Right lobe of liver (tissue), 6 donors: ENCODE data around the gene PHAF1. TPM values are rescaled to one million over a fixed set of nuclear protein-coding genes. Genes with fewer than 3 reads are reported as not detected.

Experiments
- ATAC-seq, 4 donors: fragments of 200-7000 bp; cut with Tn5 transposase; one replicate each; pipeline ENCODE4 v1.9.1; 2020; ENCODE audit warnings: mild to moderate bottlenecking in 4 of 4, moderate library complexity in 4 of 4
- DNase-seq, 3 donors: peaks; one replicate each; pipeline ENCODE4 v3.0.0-alpha.2; 2020
- H3K27ac ChIP-seq, 3 donors: fragments of 200-600 bp; one replicate each; pipeline ENCODE4 v1.8.0; 2022
- H3K27me3 ChIP-seq, 2 donors: fragments of 200-600 bp; one replicate each; pipeline ENCODE4 v1.8.0; 2022
- H3K36me3 ChIP-seq, 4 donors: fragments of 200-600 bp; sonication (generic) in 1 of 4; one replicate each; pipeline versions ENCODE4 v1.5.1 to v1.8.0; 2017 to 2022; ENCODE audit warnings: control low read depth in 1 of 4
- H3K4me1 ChIP-seq, 4 donors: fragments of 200-600 bp; sonication (generic) in 1 of 4; one replicate each; pipeline versions ENCODE4 v1.5.1 to v1.8.0; 2017 to 2022; ENCODE audit warnings: control low read depth in 1 of 4
- H3K4me3 ChIP-seq, 3 donors: fragments of 200-600 bp; one replicate each; pipeline ENCODE4 v1.8.0; 2022
- H3K9me3 ChIP-seq, 4 donors: fragments of 200-600 bp; sonication (generic) in 1 of 4; one replicate each; pipeline versions ENCODE4 v1.5.1 to v1.8.0; 2017 to 2022; ENCODE audit warnings: control low read depth in 1 of 4
- POLR2A ChIP-seq: fragments of 450-650 bp; IDR thresholded peaks from one replicate; pipeline ENCODE4 v1.6.1; 2017; ENCODE audit warnings: antibody characterized with exemption, mild to moderate bottlenecking
- WGBS: methylation state at CpG from one replicate; pipeline ENCODE4 v1.1.6; 2018; ENCODE audit warnings: low coverage, low lambda C conversion rate; ENCODE audit not compliant: insufficient coverage; ENCODE audit errors: missing lambda C conversion rate; 5-methylcytosine and 5-hydroxymethylcytosine counted together
- intact Hi-C, 2 donors: fragments of 100-400 bp; cut with DNase I; formaldehyde crosslinking; loops; one replicate each; pipeline versions ENCODE4 v1.11.2 to v1.14.1; 2022
- total RNA-seq, 6 experiments: library from RNA; depleted of rRNA in 2 of 6; stranded (reverse); fragments of >200 nt in 2 of 6; fragmentation: NEBNext Ultra II Directional in 3 of 6; extraction: Animal tissue kit (Norgen Biotek cat#: 25700) in 3 of 6; gene quantifications; one replicate each; pipeline versions ENCODE4 v1.1.0 to v1.2.4, GENCODE V29; 2016 to 2023
- TF ChIP-seq, protein P1 (sequence below), 4 donors: fragments of 200-600 bp in 3 of 4; fragments of 450-650 bp in 1 of 4; IDR thresholded peaks; one replicate each; pipeline versions ENCODE4 v1.5.1 to v1.8.0; 2016 to 2022; ENCODE audit warnings: antibody characterized with exemption in 4 of 4, mild to moderate bottlenecking in 2 of 4
- donor health status: DM: no; HTN: yes; CAD: no.
- donor health status: DM: no; HTN: no; CAD: no.
- donor health status: DM: no; HTN: no; CAD: no.
- donor health status: DM: no; HTN: yes; CAD: no.
- donor health status: DM: no; HTN: yes; CAD: no.

Gene PHAF1
- total RNA-seq, 6 experiments from 2014 or later, result 22.3 to 45.1 (median 32.4) TPM

DNA sequence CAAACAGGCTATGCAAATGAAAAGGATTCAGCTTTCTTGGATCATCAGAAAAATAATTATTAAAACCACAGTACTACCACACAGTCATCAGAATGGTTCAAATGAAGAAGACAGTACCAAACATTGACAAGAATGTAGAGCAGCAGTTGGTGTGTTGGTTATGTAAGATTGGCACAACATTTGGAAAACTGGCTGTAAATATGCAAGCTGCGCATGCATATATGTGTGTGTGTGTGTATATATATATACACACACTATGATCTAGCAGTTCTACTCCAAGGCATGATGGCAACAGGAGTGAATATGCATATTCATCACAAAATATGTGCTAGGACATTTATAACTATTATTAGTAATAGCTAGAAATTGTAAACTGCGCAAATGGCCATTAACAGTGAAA, 34.4 kb upstream of the PHAF1 start:
- Histone ChIP-seq H3K4me3 (no peak overlapping the region), H3K9me3 (no peaks in the 10 kb centered on the region), H3K4me1 (no peaks in the 10 kb centered on the region), H3K36me3 (peaks cover 0 to 11% (median 4%) of the 10 kb centered on the region in 4 donors), H3K27ac (no peak overlapping the region), H3K27me3 (no peaks in the 10 kb centered on the region)
- intact Hi-C loops, result no loop called here
- TF ChIP-seq, protein P1, sequence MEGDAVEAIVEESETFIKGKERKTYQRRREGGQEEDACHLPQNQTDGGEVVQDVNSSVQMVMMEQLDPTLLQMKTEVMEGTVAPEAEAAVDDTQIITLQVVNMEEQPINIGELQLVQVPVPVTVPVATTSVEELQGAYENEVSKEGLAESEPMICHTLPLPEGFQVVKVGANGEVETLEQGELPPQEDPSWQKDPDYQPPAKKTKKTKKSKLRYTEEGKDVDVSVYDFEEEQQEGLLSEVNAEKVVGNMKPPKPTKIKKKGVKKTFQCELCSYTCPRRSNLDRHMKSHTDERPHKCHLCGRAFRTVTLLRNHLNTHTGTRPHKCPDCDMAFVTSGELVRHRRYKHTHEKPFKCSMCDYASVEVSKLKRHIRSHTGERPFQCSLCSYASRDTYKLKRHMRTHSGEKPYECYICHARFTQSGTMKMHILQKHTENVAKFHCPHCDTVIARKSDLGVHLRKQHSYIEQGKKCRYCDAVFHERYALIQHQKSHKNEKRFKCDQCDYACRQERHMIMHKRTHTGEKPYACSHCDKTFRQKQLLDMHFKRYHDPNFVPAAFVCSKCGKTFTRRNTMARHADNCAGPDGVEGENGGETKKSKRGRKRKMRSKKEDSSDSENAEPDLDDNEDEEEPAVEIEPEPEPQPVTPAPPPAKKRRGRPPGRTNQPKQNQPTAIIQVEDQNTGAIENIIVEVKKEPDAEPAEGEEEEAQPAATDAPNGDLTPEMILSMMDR (IDR thresholded peaks at IDR 0.05), result no peak
- no peak for TF ChIP-seq POLR2A
- WGBS, result 100% methylated on average over 2 of the region's 2 CpGs
- no peak for ATAC-seq
- no peak for DNase-seq

DNA sequence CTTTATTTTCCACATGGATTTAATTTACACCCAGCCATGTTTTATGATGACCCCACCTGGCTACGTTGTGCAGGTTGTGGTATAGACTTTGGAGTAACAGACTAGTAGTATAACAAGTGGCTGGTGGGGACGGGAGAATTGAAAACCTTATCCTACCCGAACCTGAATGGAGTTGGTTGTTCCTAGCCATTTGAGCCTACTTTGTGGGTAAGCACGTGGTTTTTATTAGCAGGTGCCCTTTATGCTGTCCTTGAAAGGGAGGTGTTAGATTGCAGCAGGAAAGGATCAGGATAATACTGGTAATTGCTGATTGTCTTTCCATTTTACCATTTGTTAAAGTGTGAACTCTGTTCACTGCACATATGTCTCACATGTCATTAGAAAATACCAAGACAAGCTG, 31.9 kb upstream of the PHAF1 start:
- Histone ChIP-seq H3K4me1 (no peaks in the 10 kb centered on the region), H3K4me3 (no peak overlapping the region), H3K9me3 (no peaks in the 10 kb centered on the region), H3K27ac (no peak overlapping the region), H3K27me3 (no peaks in the 10 kb centered on the region), H3K36me3 (peaks cover 0 to 10% (median 4%) of the 10 kb centered on the region in 4 donors)
- WGBS, result 93% methylated on average over 3 of the region's 4 CpGs
- no peak for ATAC-seq
- no peak for DNase-seq
- intact Hi-C loops, result no loop called here
- TF ChIP-seq, protein P1 (IDR thresholded peaks at IDR 0.05), result no peak
- TF ChIP-seq POLR2A, result no peak

DNA sequence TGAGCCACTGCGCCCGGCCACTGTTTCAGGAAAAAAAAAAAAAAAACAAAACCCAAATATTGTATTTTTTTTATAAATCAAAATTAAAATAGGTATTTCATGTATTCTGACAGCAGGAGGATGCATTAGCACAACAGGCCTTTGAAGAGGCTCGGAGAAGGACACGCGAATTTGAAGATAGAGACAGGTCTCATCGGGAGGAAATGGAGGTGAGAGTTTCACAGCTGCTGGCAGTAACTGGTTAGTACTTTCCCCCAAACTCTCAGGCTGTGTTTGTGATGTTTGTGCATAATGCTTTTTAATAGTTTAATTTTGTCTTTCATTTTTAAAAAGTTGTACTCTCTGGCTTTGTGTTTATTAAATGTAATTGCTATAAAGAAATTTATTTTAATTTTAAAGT, 27.6 kb upstream of the PHAF1 start:
- WGBS, result 93% methylated on average over 6 of the region's 6 CpGs
- DNase-seq, result no peak
- no peaks in the 10 kb centered on the region for H3K36me3 ChIP-seq
- no peak for TF ChIP-seq POLR2A
- TF ChIP-seq, protein P1 (IDR thresholded peaks at IDR 0.05), result no peak
- no peak for ATAC-seq
- intact Hi-C loops, result no loop called here
- H3K27ac ChIP-seq, result no peak overlapping the region
- no peaks in the 10 kb centered on the region for H3K27me3 ChIP-seq
- no peak overlapping the region for H3K4me3 ChIP-seq
- no peaks in the 10 kb centered on the region for H3K9me3 ChIP-seq
- no peaks in the 10 kb centered on the region for H3K4me1 ChIP-seq

GRCh38 chr16:67082891-67083290, 26.9 kb upstream of the PHAF1 start:
- no peak for ATAC-seq
- intact Hi-C loops, result no loop called here
- H3K27ac ChIP-seq, result no peak overlapping the region
- H3K4me3 ChIP-seq, result no peak overlapping the region
- H3K4me1 ChIP-seq, result no peaks in the 10 kb centered on the region
- no peaks in the 10 kb centered on the region for H3K36me3 ChIP-seq
- 88% methylated on average over 1 of the region's 1 CpG for WGBS
- no peaks in the 10 kb centered on the region for H3K9me3 ChIP-seq
- no peaks in the 10 kb centered on the region for H3K27me3 ChIP-seq
- no peak for TF ChIP-seq POLR2A
- TF ChIP-seq, protein P1 (IDR thresholded peaks at IDR 0.05), result no peak
- no peak for DNase-seq
